Caco-2 (cell line): ENCODE measurements around the gene SCAF8. TPM values are rescaled to one million over a fixed set of nuclear protein-coding genes. Genes with fewer than 3 reads are reported as not detected.

Source experiments
- BruUV-seq: library from RNA; stranded (reverse); fragments of 400-500 nt; replicated peaks from 2 replicates; lab custom pipeline; 2021; lab: Mats Ljungman, UMichigan
- CTCF ChIA-PET: fragments of 300-600 bp; sonication (Branson Sonifier 250); formaldehyde crosslinking; loops from one replicate; lab custom pipeline; 2022; ENCODE audit warnings: antibody characterized with exemption; lab: Charles Lee
- POLR2A ChIA-PET: fragments of 300-600 bp; sonication (Branson Sonifier 250); formaldehyde crosslinking; loops from one replicate; lab custom pipeline; 2022; ENCODE audit warnings: antibody characterized with exemption; lab: Charles Lee
- DNase-seq, 2 experiments: peaks; one replicate each; pipeline versions ENCODE4 v3.0.0 to v3.0.0-alpha.2; 2020 to 2022
- H3K27me3 ChIP-seq: replicated peaks from 2 replicates; pipeline ENCODE4 v1.6.0; 2011; ENCODE audit warnings: low read length; ENCODE audit not compliant: control insufficient read depth, insufficient read depth
- H3K36me3 ChIP-seq: 2 replicates; pipeline ENCODE4 v1.5.1; 2011; ENCODE audit warnings: low read length; ENCODE audit not compliant: control insufficient read depth, insufficient read depth
- H3K4me1 ChIP-seq: fragments of 250-450 bp; sonication (Bioruptor Pico); 2 replicates; pipeline ENCODE4 v1.5.1; 2020; ENCODE audit warnings: mild to moderate bottlenecking
- H3K4me3 ChIP-seq: 2 replicates; pipeline ENCODE4 v1.5.1; 2011; ENCODE audit warnings: low read depth, mild to moderate bottlenecking, control low read depth, low read length
- H3K9me3 ChIP-seq: fragments of 250-450 bp; sonication (Bioruptor Pico); 2 replicates; pipeline ENCODE4 v1.5.1; 2020; ENCODE audit warnings: mild to moderate bottlenecking, moderate library complexity
- H3K27ac Mint-ChIP-seq: one replicate; pipeline ENCODE4 v1.8.0; 2022; ENCODE audit warnings: mixed read lengths; ENCODE audit not compliant: unreplicated experiment
- H3K27me3 Mint-ChIP-seq: one replicate; pipeline ENCODE4 v1.8.0; 2022; ENCODE audit warnings: mixed read lengths; ENCODE audit not compliant: insufficient read depth, unreplicated experiment
- H3K36me3 Mint-ChIP-seq: one replicate; pipeline ENCODE4 v1.8.0; 2022; ENCODE audit warnings: mild to moderate bottlenecking, mixed read lengths; ENCODE audit not compliant: insufficient read depth, unreplicated experiment
- H3K4me1 Mint-ChIP-seq: one replicate; pipeline ENCODE4 v1.8.0; 2022; ENCODE audit warnings: low read depth, mixed read lengths; ENCODE audit not compliant: unreplicated experiment
- H3K4me3 Mint-ChIP-seq: one replicate; pipeline ENCODE4 v1.8.0; 2022; ENCODE audit warnings: mild to moderate bottlenecking, moderate library complexity, mixed read lengths; ENCODE audit not compliant: unreplicated experiment
- H3K9me3 Mint-ChIP-seq: one replicate; pipeline ENCODE4 v1.8.0; 2022; ENCODE audit warnings: mixed read lengths; ENCODE audit not compliant: unreplicated experiment
- intact Hi-C: fragments of 100-400 bp; cut with micrococcal nuclease; formaldehyde crosslinking; loops from one replicate; pipeline ENCODE4 v1.10.0; 2022; ENCODE audit not compliant: unreplicated experiment
- total RNA-seq: library from RNA; stranded (reverse); gene quantifications from 2 replicates; pipeline ENCODE4 v1.2.3, GENCODE V29; 2022
- TF ChIP-seq, protein P1 (sequence below), 2 experiments: fragments of 200-600 bp in 1 of 2; IDR thresholded peaks; 1 replicate in 1 of 2; 2 replicates in 1 of 2; pipeline versions ENCODE4 v1.5.1 to v1.8.0; 2011 to 2022; ENCODE audit warnings: antibody characterized with exemption in 1 of 2, control low read depth in 1 of 2, inconsistent platforms in 1 of 2, low read depth in 1 of 2, low read length in 1 of 2, mild to moderate bottlenecking in 1 of 2, moderate library complexity in 1 of 2; ENCODE audit not compliant: insufficient read depth in 1 of 2, severe bottlenecking in 1 of 2, unreplicated experiment in 1 of 2

SCAF8 gene
- total RNA-seq, 1 experiment from 2014 or later, result 45.2 TPM

DNA sequence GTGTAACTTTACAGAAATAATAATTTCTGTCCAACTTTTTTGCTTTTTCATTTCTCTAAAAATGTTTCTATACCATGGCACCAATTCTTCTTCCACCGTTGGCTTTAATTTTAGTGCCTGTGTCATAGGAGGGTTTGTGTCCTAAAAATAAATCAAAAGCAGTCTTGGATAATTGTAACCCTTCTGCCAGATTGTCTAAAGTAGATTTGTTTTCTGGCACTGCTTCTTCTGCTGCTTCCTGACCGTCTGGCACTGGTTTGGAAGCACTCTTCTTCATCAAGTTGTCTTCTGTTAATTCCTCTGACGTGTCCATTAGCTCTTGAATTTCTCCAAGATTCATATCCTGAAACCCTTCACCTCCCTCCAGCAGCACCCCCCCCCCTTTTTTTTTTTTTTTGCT lies 33.1 kb downstream of the SCAF8 start:
- Histone ChIP-seq H3K27me3 (no peaks in the 10 kb centered on the region), H3K4me1 (no peaks in the 10 kb centered on the region), H3K36me3 (no peaks in the 10 kb centered on the region), H3K9me3 (no peaks in the 10 kb centered on the region), H3K4me3 (no peak overlapping the region)
- no peaks in the 10 kb centered on the region for H3K9me3 Mint-ChIP-seq
- no TSS peak for BruUV-seq
- no peak overlapping the region for H3K27ac Mint-ChIP-seq
- peaks cover 19% of the 10 kb centered on the region for H3K36me3 Mint-ChIP-seq
- intact Hi-C loops, result no loop called here
- no peak overlapping the region for H3K4me3 Mint-ChIP-seq
- DNase-seq, result no peak
- TF ChIP-seq, protein P1, sequence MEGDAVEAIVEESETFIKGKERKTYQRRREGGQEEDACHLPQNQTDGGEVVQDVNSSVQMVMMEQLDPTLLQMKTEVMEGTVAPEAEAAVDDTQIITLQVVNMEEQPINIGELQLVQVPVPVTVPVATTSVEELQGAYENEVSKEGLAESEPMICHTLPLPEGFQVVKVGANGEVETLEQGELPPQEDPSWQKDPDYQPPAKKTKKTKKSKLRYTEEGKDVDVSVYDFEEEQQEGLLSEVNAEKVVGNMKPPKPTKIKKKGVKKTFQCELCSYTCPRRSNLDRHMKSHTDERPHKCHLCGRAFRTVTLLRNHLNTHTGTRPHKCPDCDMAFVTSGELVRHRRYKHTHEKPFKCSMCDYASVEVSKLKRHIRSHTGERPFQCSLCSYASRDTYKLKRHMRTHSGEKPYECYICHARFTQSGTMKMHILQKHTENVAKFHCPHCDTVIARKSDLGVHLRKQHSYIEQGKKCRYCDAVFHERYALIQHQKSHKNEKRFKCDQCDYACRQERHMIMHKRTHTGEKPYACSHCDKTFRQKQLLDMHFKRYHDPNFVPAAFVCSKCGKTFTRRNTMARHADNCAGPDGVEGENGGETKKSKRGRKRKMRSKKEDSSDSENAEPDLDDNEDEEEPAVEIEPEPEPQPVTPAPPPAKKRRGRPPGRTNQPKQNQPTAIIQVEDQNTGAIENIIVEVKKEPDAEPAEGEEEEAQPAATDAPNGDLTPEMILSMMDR (IDR thresholded peaks at IDR 0.05; ENCODE audit: insufficient read depth in 1 of 2, low read depth in 1 of 2, low read length in 1 of 2, severe bottlenecking in 1 of 2, unreplicated experiment in 1 of 2), result no peak
- ChIA-PET CTCF (interaction anchor here (0.6 kb wide), 1 partner anchor 12 kb away, joined by 4 read pairs; no protein-coding TSS in a partner anchor), POLR2A (no interaction called here)
- H3K4me1 Mint-ChIP-seq, result peaks cover 18% of the 10 kb centered on the region
- H3K27me3 Mint-ChIP-seq, result no peaks in the 10 kb centered on the region

DNA sequence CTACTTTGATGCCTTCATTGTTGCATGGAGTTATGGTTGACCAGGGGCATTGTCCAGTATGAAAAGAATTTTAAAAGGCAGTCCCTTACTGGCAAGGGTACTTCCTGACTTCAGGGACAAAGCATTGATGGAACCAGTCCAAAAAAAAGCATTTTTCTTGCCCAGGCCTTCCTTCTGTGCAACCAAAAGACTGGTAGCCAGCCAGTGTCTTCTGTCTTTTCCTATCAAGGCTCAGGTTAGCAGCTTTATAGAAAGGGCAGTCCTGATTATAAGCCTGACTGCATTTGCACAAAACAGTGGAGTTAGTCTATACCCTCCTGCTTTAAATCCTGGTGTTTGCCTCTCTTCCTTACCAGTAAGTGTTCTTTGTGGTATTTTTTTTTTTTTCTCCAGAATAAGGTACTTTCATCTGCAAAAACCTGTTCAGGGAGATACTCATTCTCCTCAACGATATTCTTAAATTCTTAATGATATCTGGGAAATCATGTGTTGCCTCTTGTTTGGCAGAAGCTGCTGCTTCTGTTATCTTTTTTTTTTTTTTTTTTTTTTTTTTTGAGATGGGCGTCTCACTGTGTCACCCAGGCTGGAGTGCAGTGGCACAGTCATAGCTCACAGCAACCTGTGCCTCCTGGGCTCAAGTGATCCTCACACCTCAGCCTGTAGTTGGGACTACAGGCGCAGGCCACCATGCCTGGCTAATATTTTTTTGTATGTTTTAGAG lies 33.9 kb downstream of the SCAF8 start:
- H3K36me3 ChIP-seq, result no peaks in the 10 kb centered on the region
- intact Hi-C loops, result no loop called here
- CTCF ChIA-PET, result interaction anchor here (0.6 kb wide), 1 partner anchor 11 kb away, joined by 4 read pairs; no protein-coding TSS in a partner anchor
- H3K27ac Mint-ChIP-seq, result no peak overlapping the region
- H3K9me3 ChIP-seq, result no peaks in the 10 kb centered on the region
- H3K4me1 Mint-ChIP-seq, result peaks cover 18% of the 10 kb centered on the region
- no TSS peak for BruUV-seq
- POLR2A ChIA-PET, result no interaction called here
- TF ChIP-seq, protein P1 (IDR thresholded peaks at IDR 0.05; ENCODE audit: insufficient read depth in 1 of 2, low read depth in 1 of 2, low read length in 1 of 2, severe bottlenecking in 1 of 2, unreplicated experiment in 1 of 2), result no peak
- no peaks in the 10 kb centered on the region for H3K27me3 Mint-ChIP-seq
- H3K4me3 ChIP-seq, result no peak overlapping the region
- H3K4me3 Mint-ChIP-seq, result no peak overlapping the region
- H3K4me1 ChIP-seq, result no peaks in the 10 kb centered on the region
- H3K27me3 ChIP-seq, result no peaks in the 10 kb centered on the region
- H3K36me3 Mint-ChIP-seq, result peaks cover 16% of the 10 kb centered on the region
- no peaks in the 10 kb centered on the region for H3K9me3 Mint-ChIP-seq
- no peak for DNase-seq

DNA sequence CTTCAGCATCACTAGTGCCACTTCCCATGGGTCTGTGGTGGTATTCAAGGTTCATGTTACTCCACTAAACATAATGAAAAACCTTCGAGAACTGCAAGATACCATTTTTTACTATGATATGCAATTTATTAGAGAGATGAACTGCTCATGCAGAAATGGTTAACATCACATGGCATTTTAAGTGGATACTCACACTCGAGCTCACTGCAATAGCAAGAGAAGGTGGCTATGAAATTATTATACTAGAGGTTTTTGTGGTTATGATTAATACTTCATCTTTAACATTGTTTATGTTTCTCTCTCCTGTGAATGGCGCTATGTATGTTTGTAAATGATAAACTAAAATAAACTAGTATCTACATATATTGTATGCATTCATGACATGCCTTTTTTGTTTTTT lies 35.1 kb downstream of the SCAF8 start:
- no TSS peak for BruUV-seq
- peaks cover 14% of the 10 kb centered on the region for H3K36me3 Mint-ChIP-seq
- Histone ChIP-seq H3K9me3 (no peaks in the 10 kb centered on the region), H3K27me3 (no peaks in the 10 kb centered on the region), H3K36me3 (no peaks in the 10 kb centered on the region), H3K4me1 (no peaks in the 10 kb centered on the region), H3K4me3 (no peak overlapping the region)
- CTCF ChIA-PET, result interaction anchor here (0.7 kb wide), 1 partner anchor 92 kb away, joined by 5 read pairs; no protein-coding TSS in a partner anchor
- peaks cover 13% of the 10 kb centered on the region for H3K4me1 Mint-ChIP-seq
- no peaks in the 10 kb centered on the region for H3K9me3 Mint-ChIP-seq
- POLR2A ChIA-PET, result no interaction called here
- TF ChIP-seq, protein P1 (IDR thresholded peaks at IDR 0.05; ENCODE audit: insufficient read depth in 1 of 2, low read depth in 1 of 2, low read length in 1 of 2, severe bottlenecking in 1 of 2, unreplicated experiment in 1 of 2), result no peak
- DNase-seq, result no peak
- H3K27me3 Mint-ChIP-seq, result no peaks in the 10 kb centered on the region
- no peak overlapping the region for H3K27ac Mint-ChIP-seq
- H3K4me3 Mint-ChIP-seq, result no peak overlapping the region
- intact Hi-C loops, result no loop called here
